HTR-8/SVneo (cell line): ENCODE measurements around the gene ACTR8.

Experiments
- DNase-seq: peaks from one replicate; pipeline ENCODE4 v3.0.0; 2011; ENCODE audit warnings: low spot score, mixed read lengths; ENCODE audit not compliant: insufficient read length
- FAIRE-seq: peaks from 2 replicates; lab custom pipeline; 2011; peaks lifted over from hg19 to GRCh38; lab: Jason Lieb, UNC

The ACTR8 gene

DNA sequence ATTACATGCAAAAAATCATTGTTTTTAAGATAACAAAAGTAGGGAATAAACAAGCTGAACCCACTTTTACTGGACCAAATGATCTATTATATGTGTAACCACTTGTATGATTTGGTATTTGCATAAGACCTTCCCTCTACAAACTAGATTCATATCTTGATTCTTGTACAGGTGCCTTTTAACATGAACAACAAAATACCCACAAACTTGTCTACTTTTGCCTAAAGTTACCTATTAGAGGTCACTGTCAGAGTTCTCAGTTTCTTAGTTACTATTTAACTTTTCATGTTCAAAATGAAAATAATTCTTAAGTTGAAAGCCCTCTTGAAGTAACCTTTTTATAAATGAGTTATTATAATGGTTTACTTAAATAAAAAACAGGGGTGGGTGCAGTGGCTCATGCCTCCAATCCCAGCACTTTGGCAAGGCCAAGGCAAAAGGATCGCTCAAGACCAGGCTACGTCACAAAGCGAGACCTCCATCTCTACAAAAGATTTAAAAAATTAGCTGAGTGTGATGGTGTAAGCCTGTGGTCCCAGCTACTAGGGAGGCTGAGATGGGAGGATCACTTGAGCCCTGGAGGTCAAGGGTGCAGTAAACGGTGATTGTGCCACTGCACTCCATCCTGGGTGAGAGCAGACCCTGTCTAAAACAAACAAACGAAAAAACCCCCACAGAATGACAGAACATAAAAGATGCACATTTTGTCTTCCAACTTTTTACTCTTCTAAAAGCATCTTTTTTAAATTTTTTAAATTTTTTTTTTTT lies 16.0 kb downstream of the ACTR8 start:
- no peak for FAIRE-seq
- DNase-seq: no peak

GRCh38 chr3:53863145-53863544 lies 18.8 kb downstream of the ACTR8 start:
- FAIRE-seq: no peak
- no peak for DNase-seq

DNA sequence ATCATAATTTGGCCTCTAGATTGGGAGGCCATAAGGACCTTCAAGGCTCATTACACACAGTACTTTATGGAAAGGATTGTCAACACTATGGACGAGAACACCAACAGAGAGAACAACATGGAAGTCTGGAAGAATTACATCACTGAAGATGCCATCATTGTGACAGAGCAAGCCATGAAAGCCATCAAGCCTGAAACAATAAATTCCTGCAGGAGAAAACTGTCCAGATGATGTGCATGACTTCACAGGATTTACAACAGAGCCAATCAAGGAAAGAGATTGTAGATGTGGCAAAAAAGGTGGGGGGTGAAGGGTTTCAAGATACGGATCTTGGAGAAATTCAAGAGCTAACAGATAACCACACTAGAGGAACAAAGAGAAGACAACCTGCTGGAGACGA lies 19.7 kb downstream of the ACTR8 start:
- no peak for DNase-seq

GRCh38 chr3:53860196-53860595 lies 21.8 kb downstream of the ACTR8 start:
- no peak for FAIRE-seq
- no peak for DNase-seq

More for the DNA sequence above, 19.7 kb downstream of the ACTR8 start:
- FAIRE-seq: no peak

- FAIRE-seq (no peak), DNase-seq (no peak)
These were observed 22.8 kb downstream of the ACTR8 start for GRCh38 chr3:53859178-53859577.

GRCh38 chr3:53858096-53858741 lies 23.7 kb downstream of the ACTR8 start:
- DNase-seq: no peak
- no peak for FAIRE-seq

GRCh38 chr3:53856964-53857363 lies 25.0 kb downstream of the ACTR8 start:
- FAIRE-seq (no peak), DNase-seq (no peak)

- DNase-seq (no peak), FAIRE-seq (no peak)
These were observed 31.1 kb downstream of the ACTR8 start for GRCh38 chr3:53850895-53851294.

- DNase-seq (no peak), FAIRE-seq (no peak)
These were observed 32.0 kb downstream of the ACTR8 start for GRCh38 chr3:53849916-53850315.

DNA sequence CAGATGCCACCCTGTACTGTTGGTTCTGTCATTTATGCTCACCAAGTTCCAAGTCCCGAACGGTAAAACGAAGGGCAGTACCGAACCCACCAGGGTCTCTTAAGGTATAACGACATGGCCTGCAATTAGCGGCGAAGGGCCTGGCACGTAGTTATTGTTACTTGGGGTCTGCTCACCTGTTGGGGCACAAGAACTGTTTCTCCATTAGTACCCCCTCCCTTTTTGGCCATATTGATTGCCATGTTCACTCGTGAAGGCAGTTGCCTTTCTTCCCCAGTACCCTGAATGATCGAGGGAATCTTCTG lies 35.1 kb downstream of the ACTR8 start:
- DNase-seq (no peak), FAIRE-seq (no peak)

GRCh38 chr3:53846134-53846850 lies 35.7 kb downstream of the ACTR8 start, which contains the start of the genes CHDH and IL17RB:
Gene CHDH (minus strand): TSS chr3:53846419. CDS start chr3:53824008, 22,411 bp downstream.
Gene IL17RB (plus strand): TSS chr3:53846568. CDS start chr3:53846589, 21 bp downstream.
- FAIRE-seq (no peak), DNase-seq (peak; percentile 48)

GRCh38 chr3:53845881-53846133 lies 36.1 kb downstream of the ACTR8 start:
- FAIRE-seq (no peak), DNase-seq (no peak)

DNA sequence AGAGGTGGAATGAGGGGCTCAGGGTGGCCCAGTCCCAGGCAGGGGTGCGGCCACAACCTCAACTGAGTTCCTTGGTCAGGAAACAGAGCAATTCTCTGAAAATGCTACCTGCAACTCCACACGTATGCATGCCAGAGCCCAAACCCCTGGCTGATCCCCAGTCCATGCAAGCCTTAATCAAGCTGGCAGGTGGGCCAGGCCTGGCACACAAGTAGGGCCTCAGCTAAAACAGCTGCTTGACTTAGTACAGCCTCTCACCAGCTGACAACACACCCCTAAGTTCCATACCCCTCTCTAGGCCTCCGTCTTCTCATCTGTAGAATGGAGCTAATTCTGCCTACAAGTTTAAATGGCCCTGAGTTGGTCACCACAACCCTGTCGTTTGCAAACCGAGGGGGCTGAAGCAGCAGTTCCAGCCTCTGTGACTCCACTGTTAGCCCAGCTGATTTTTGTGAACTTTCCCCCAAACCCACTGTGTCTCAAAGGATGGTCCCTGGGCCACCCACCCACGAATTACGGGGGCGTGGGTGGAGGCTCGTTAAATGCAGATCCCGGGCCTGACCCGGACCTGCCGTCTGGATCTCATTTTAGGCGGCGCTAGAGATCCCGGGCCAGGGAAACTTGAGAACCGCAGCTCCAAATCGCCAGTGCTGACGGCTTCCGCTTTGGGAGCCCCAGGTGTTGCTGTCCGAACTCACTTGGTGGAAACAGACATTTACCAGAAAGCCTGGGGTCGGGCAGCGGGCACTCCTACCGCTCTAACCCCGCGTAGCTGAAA lies 36.7 kb downstream of the ACTR8 start:
- DNase-seq (peak; percentile 57), FAIRE-seq (no peak)

DNA sequence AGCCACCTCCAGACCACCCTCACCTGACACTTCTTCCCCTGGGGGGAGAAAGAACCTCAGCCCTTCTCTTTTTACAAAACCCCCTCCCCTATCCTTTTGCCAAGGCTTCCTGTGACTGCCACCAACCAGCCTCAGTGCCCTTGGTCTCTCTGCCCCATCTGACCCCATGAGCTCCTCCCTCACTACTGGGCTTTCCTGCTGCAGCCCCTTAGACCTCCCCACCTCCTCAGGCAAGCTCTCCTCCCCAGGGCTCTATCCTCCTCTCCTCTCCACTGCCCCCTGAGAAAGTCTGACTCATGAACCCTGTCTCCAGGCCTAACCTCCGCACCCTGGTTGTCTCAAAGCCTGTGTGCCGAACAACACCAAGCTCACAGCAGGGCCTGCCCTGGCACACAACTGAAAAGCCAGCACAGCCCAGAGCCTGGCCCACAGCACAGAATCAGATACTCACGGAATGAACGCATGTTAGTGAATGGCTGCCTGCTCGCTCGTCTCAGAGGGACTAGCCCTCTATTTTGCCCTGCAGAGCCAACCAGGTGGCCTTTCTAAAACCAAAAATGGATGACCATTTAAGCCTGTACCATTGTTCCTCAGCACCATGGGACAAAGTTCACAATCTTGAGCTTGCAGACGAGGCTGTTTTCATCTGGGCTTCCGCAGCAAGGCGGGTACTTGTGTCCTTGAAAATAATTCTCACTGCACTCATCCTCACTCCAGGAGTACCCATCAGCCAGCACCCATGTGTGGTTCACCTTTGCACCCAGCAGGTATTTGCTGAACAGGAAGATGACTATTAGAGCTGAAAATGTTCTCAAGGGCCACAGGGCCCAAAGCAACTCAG lies 37.5 kb downstream of the ACTR8 start:
- FAIRE-seq (no peak), DNase-seq (no peak)

- no peak for FAIRE-seq
- DNase-seq: no peak
These were observed 38.5 kb downstream of the ACTR8 start for GRCh38 chr3:53843195-53844177.

DNA sequence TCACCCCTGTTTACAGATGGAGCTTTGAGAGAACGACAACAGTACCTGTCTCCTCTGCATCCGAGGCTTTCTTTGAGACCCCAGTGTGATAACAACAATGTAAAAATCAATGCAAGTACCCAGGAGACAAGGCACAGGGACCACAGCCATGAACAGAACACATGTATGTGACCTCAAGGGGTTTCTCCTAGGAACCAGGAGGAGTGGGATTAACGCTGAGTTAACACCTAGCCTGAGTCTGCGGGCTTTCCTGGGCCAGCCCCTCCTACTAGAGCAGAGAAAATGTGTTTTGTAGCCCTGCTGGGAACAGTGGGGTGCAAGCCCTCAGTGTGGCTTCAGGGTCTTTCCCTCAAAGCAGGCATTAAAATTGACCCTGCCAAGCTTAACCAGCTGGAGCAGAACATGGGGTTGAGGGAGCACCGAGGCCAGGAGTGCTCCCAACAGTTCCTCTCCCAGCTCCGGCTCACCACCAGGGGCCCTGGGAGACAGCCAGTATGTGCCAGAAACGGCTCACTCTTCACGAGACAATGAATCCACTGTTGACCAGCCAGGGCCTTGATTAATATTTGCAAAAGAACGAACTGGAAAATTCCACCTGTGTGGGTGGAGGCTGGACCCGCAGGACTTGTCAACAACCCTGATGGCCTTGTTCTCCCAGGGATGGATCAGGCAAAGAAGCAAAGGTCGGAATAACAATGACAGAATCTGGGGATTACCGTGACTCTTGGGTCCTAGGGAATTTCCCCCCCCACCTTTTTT lies 39.3 kb downstream of the ACTR8 start:
- no peak for DNase-seq
- no peak for FAIRE-seq

GRCh38 chr3:53841296-53841695 lies 40.7 kb downstream of the ACTR8 start:
- no peak for DNase-seq

GRCh38 chr3:53837331-53837730 lies 44.6 kb downstream of the ACTR8 start:
- FAIRE-seq (no peak), DNase-seq (no peak)

More at GRCh38 chr3:53841296-53841695, 40.7 kb downstream of the ACTR8 start:
- FAIRE-seq: no peak
